ENCODE results near the gene LRRIQ1. TPM values are rescaled to one million over a fixed set of nuclear protein-coding genes. Genes with fewer than 3 reads are reported as not detected.

The LRRIQ1 gene
- total and polyA plus RNA-seq, 2 of the 4 experiments (the other 2 are of a cell fraction): under 0.01 to 0.05 TPM

GRCh38 chr12:85006206-85006605, 29.9 kb upstream of the LRRIQ1 start:
- POLR2A ChIA-PET (ENCODE audit: unreplicated experiment): no interaction called here
- no peak overlapping the region for H2BK20ac ChIP-seq (ENCODE audit: low read depth, low read length)
- no peaks in the 10 kb centered on the region for H3K9me1 ChIP-seq (ENCODE audit: insufficient read depth, low read length)
- H4K91ac ChIP-seq (ENCODE audit: insufficient read depth, low read depth, low read length): no peak overlapping the region
- no peak overlapping the region for H4K5ac ChIP-seq (ENCODE audit: low read depth, low read length)
- H3K4me2 ChIP-seq (ENCODE audit: low read depth, low read length): no peak overlapping the region
- no peak overlapping the region for H2AFZ ChIP-seq (replicated peaks; ENCODE audit: low read length, poor library complexity)
- H3K9me3 ChIP-seq (ENCODE audit: control insufficient read depth, insufficient read depth, low read length): no peaks in the 10 kb centered on the region
- no peaks in the 10 kb centered on the region for H3K27me3 ChIP-seq (ENCODE audit: control insufficient read depth, insufficient read depth, low read length)
- H3K14ac ChIP-seq (replicated peaks; ENCODE audit: low read depth, low read length): no peak overlapping the region
- dilution Hi-C loops (cut with HindIII; ENCODE audit: low sequenced_read_pairs, unreplicated experiment) (no loop called here), in situ Hi-C loops (cut with MboI; ENCODE audit: low sequenced_read_pairs) (no loop called here), intact Hi-C loops (cut with micrococcal nuclease) (no loop called here)
- H3K27ac ChIP-seq (ENCODE audit: insufficient read depth, low read length): no peak overlapping the region
- no peak overlapping the region for H3K23ac ChIP-seq (ENCODE audit: low read depth, low read length)
- no peak overlapping the region for H3K4me3 ChIP-seq (ENCODE audit: insufficient read depth, low read depth, low read length)
- CTCF ChIA-PET: interaction anchor here (0.7 kb wide), 1 partner anchor 133 kb away, joined by 3 read pairs; no protein-coding TSS in a partner anchor
- BruUV-seq (replicated peaks): no TSS peak
- H3K4me1 ChIP-seq (ENCODE audit: control insufficient read depth, insufficient read depth, low read length): peaks cover 2% of the 10 kb centered on the region; the same call in 1 of the 2 replicates
- TF ChIP-seq FOS (IDR thresholded peaks at IDR 0.05; ENCODE audit: low read depth, low read length) (no peak), MAZ (IDR thresholded peaks at IDR 0.05; ENCODE audit: borderline replicate concordance, low read depth, low read length) (no peak), USF2 (IDR thresholded peaks at IDR 0.05; ENCODE audit: low read depth, low read length) (no peak), MAFK (IDR thresholded peaks at IDR 0.05; ENCODE audit: low read depth, low read length) (no peak), ELK1 (IDR thresholded peaks at IDR 0.05; ENCODE audit: borderline replicate concordance, low read depth, low read length) (no peak), BHLHE40 (IDR thresholded peaks at IDR 0.05; ENCODE audit: low read depth, low read length) (no peak), RAD21 (IDR thresholded peaks at IDR 0.05; ENCODE audit: low read length) (no peak), POLR2A (IDR thresholded peaks at IDR 0.05; ENCODE audit: low read depth, low read length) (no peak), CHD1 (IDR thresholded peaks at IDR 0.05; ENCODE audit: low read depth, low read length) (no peak), SMC3 (IDR thresholded peaks at IDR 0.05; ENCODE audit: low read depth, low read length) (no peak), CTCF (conservative IDR thresholded peaks at IDR 0.05; ENCODE audit: low read depth, low read length) (no peak)
- no peak overlapping the region for H2AK9ac ChIP-seq (replicated peaks; ENCODE audit: low read depth, low read length, poor library complexity)
- H3K4ac ChIP-seq (ENCODE audit: low read depth, low read length): no peak overlapping the region
- no peaks in the 10 kb centered on the region for H3K79me1 ChIP-seq (ENCODE audit: low read depth in 1 of 2, low read length in 2 of 2)
- H2BK5ac ChIP-seq (ENCODE audit: low read depth, low read length, poor library complexity, severe bottlenecking): no peak overlapping the region
- H2BK120ac ChIP-seq (ENCODE audit: low read depth, low read length): no peak overlapping the region
- H4K8ac ChIP-seq (ENCODE audit: low read depth in 2 of 2, low read length in 2 of 2): no peak overlapping the region
- no peak for ATAC-seq (ENCODE audit: low read depth)
- no peak overlapping the region for H3K9ac ChIP-seq (ENCODE audit: low read depth, low read length)
- H3K18ac ChIP-seq (ENCODE audit: low read depth, low read length): no peak overlapping the region
- no peaks in the 10 kb centered on the region for H4K20me1 ChIP-seq (ENCODE audit: insufficient read depth, low read length)
- no peak overlapping the region for H2BK15ac ChIP-seq (ENCODE audit: low read depth, low read length)
- WGBS, 2 experiments (ENCODE audit: extremely low coverage in 2 of 2, insufficient read length in 1 of 2): no CpG with 5 or more reads among the region's 1 CpG
- no peak for DNase-seq
- no peak overlapping the region for H2AK5ac ChIP-seq (ENCODE audit: low read depth, low read length)
- H3K36me3 ChIP-seq (ENCODE audit: control insufficient read depth, insufficient read depth, low read length): no peaks in the 10 kb centered on the region
- H3K56ac ChIP-seq (ENCODE audit: extremely low read depth, insufficient read depth, low read length): no peak overlapping the region
